H9 (cell line): ENCODE measurements around the gene TPM2. TPM values are rescaled to one million over a fixed set of nuclear protein-coding genes. Genes with fewer than 3 reads are reported as not detected.

Experiments
- DNase-seq: peaks from one replicate; pipeline ENCODE4 v3.0.0-alpha.2; 2017
- H2AFZ ChIP-seq: one replicate; pipeline ENCODE4 v1.6.1; 2013; ENCODE audit warnings: mild to moderate bottlenecking, low read length, control low read depth, moderate library complexity
- H2AK5ac ChIP-seq: 2 replicates; pipeline ENCODE4 v1.6.1; 2013; ENCODE audit warnings: low read length, control low read depth, mixed read lengths; ENCODE audit not compliant: insufficient read length
- H2BK120ac ChIP-seq: one replicate; pipeline ENCODE4 v1.6.1; 2013; ENCODE audit warnings: low read depth, mild to moderate bottlenecking, low read length, control low read depth, inconsistent platforms; ENCODE audit not compliant: poor library complexity, severe bottlenecking
- H2BK12ac ChIP-seq: 2 replicates; pipeline ENCODE4 v1.6.1; 2013; ENCODE audit warnings: low read length, control low read depth, mixed read lengths, low read depth; ENCODE audit not compliant: insufficient read length
- H2BK15ac ChIP-seq: 2 replicates; pipeline ENCODE4 v1.6.1; 2013; ENCODE audit warnings: low read depth, low read length, control low read depth
- H2BK20ac ChIP-seq: one replicate; pipeline ENCODE4 v1.6.1; 2013; ENCODE audit warnings: low read depth, mild to moderate bottlenecking, low read length, control low read depth, inconsistent platforms; ENCODE audit not compliant: poor library complexity, severe bottlenecking
- H2BK5ac ChIP-seq: 2 replicates; pipeline ENCODE4 v1.6.1; 2013; ENCODE audit warnings: low read length, control low read depth, mixed read lengths; ENCODE audit not compliant: insufficient read length
- H3K14ac ChIP-seq: 2 replicates; pipeline ENCODE4 v1.6.1; 2013; ENCODE audit warnings: low read length, control low read depth; ENCODE audit not compliant: insufficient read depth
- H3K18ac ChIP-seq: 2 replicates; pipeline ENCODE4 v1.6.1; 2013; ENCODE audit warnings: low read depth, mild to moderate bottlenecking, mixed read lengths, low read length, control low read depth; ENCODE audit not compliant: insufficient read length
- H3K23ac ChIP-seq: 2 replicates; pipeline ENCODE4 v1.6.1; 2013; ENCODE audit warnings: low read length, control low read depth, mixed read lengths, low read depth; ENCODE audit not compliant: insufficient read length
- H3K23me2 ChIP-seq: 2 replicates; pipeline ENCODE4 v1.6.1; 2013; ENCODE audit warnings: low read depth, mild to moderate bottlenecking, mixed read lengths, low read length, control low read depth; ENCODE audit not compliant: insufficient read length, poor library complexity, severe bottlenecking
- H3K27ac ChIP-seq: 2 replicates; pipeline ENCODE4 v1.5.1; 2013; ENCODE audit warnings: low read length, control low read depth, mixed read lengths, low read depth; ENCODE audit not compliant: insufficient read length
- H3K27me3 ChIP-seq: 2 replicates; pipeline ENCODE4 v1.6.1; 2013; ENCODE audit warnings: low read length, control low read depth, inconsistent platforms; ENCODE audit not compliant: insufficient read depth
- H3K4ac ChIP-seq: 2 replicates; pipeline ENCODE4 v1.6.1; 2013; ENCODE audit warnings: low read depth, mild to moderate bottlenecking, control low read depth, inconsistent platforms, low read length, moderate library complexity
- H3K4me1 ChIP-seq: 2 replicates; pipeline ENCODE4 v1.6.1; 2013; ENCODE audit warnings: low read length, control low read depth, inconsistent platforms; ENCODE audit not compliant: insufficient read depth
- H3K4me2 ChIP-seq: 2 replicates; pipeline ENCODE4 v1.6.1; 2013; ENCODE audit warnings: low read length, control low read depth, mixed read lengths; ENCODE audit not compliant: insufficient read length, insufficient read depth
- H3K56ac ChIP-seq: 2 replicates; pipeline ENCODE4 v1.6.1; 2013; ENCODE audit warnings: low read depth, mild to moderate bottlenecking, mixed read lengths, low read length, control low read depth; ENCODE audit not compliant: insufficient read length
- H3K79me1 ChIP-seq: 2 replicates; pipeline ENCODE4 v1.6.1; 2013; ENCODE audit warnings: low read depth, mild to moderate bottlenecking, moderate library complexity, low read length, control low read depth, inconsistent platforms; ENCODE audit not compliant: insufficient read depth, poor library complexity, severe bottlenecking
- H3K79me2 ChIP-seq: 2 replicates; pipeline ENCODE4 v1.6.1; 2013; ENCODE audit warnings: low read length, control low read depth, inconsistent platforms; ENCODE audit not compliant: insufficient read depth
- H3K9ac ChIP-seq: 2 replicates; pipeline ENCODE4 v1.6.1; 2013; ENCODE audit warnings: low read length, control low read depth, mixed read lengths; ENCODE audit not compliant: insufficient read length; ENCODE audit errors: extremely low read depth
- H3K9me3 ChIP-seq: one replicate; pipeline ENCODE4 v1.6.1; 2013; ENCODE audit warnings: low read depth, low read length, inconsistent platforms; ENCODE audit not compliant: control insufficient read depth
- H3T11ph ChIP-seq: one replicate; pipeline ENCODE4 v1.6.1; 2013; ENCODE audit warnings: mild to moderate bottlenecking, low read length, control low read depth, inconsistent platforms
- H4K20me1 ChIP-seq: one replicate; pipeline ENCODE4 v1.6.1; 2013; ENCODE audit not compliant: control insufficient read depth, insufficient read length, insufficient read depth
- H4K5ac ChIP-seq: 2 replicates; pipeline ENCODE4 v1.6.1; 2013; ENCODE audit warnings: low read depth, mild to moderate bottlenecking, mixed read lengths, low read length, control low read depth; ENCODE audit not compliant: insufficient read length
- H4K8ac ChIP-seq: replicated peaks from 2 replicates; pipeline ENCODE4 v1.6.1; 2013; ENCODE audit warnings: low read length, control low read depth, mixed read lengths, low read depth; ENCODE audit not compliant: insufficient read length
- H4K91ac ChIP-seq: 2 replicates; pipeline ENCODE4 v1.6.1; 2013; ENCODE audit warnings: low read depth, mild to moderate bottlenecking, moderate library complexity, mixed read lengths, low read length, control low read depth; ENCODE audit not compliant: insufficient read length
- H3K27ac Mint-ChIP-seq, 3 experiments: 2 replicates in 2 of 3; 3 replicates in 1 of 3; pipeline ENCODE4 v1.8.0; 2020 to 2021; ENCODE audit warnings: mixed read lengths in 3 of 3, mild to moderate bottlenecking in 1 of 3, moderate library complexity in 1 of 3
- H3K27me3 Mint-ChIP-seq: 2 replicates; pipeline ENCODE4 v1.8.0; 2021; ENCODE audit warnings: low read depth, mild to moderate bottlenecking, moderate library complexity, mixed read lengths
- H3K36me3 Mint-ChIP-seq, 3 experiments: 2 replicates in 2 of 3; 3 replicates in 1 of 3; pipeline ENCODE4 v1.8.0; 2020 to 2021; ENCODE audit warnings: low read depth in 3 of 3, mixed read lengths in 3 of 3; ENCODE audit not compliant: insufficient read depth in 1 of 3
- H3K4me1 Mint-ChIP-seq, 2 experiments: 2 replicates each; pipeline ENCODE4 v1.8.0; 2020; ENCODE audit warnings: mixed read lengths in 2 of 2
- H3K4me3 Mint-ChIP-seq, 2 experiments: 2 replicates in 1 of 2; 3 replicates in 1 of 2; pipeline ENCODE4 v1.8.0; 2020 to 2021; ENCODE audit warnings: mild to moderate bottlenecking in 2 of 2, mixed read lengths in 2 of 2, moderate library complexity in 1 of 2
- H3K9me3 Mint-ChIP-seq, 2 experiments: 2 replicates in 1 of 2; 3 replicates in 1 of 2; pipeline ENCODE4 v1.8.0; 2020; ENCODE audit warnings: mild to moderate bottlenecking in 2 of 2, mixed read lengths in 2 of 2, moderate library complexity in 1 of 2
- CTCF ChIP-seq: fragments of 200-600 bp; sonication (generic); conservative IDR thresholded peaks from 3 replicates; pipeline ENCODE4 v1.8.0; 2021; ENCODE audit warnings: antibody characterized with exemption, mild to moderate bottlenecking
- microRNA-seq: library from miRNA; unstranded; fragments of <30 nt; microRNA quantifications from one replicate; pipeline ENCODE4, GENCODE V29; 2020; ENCODE audit warnings: borderline microRNAs expressed
- total RNA-seq: library from RNA; stranded (reverse); gene quantifications from 2 replicates; pipeline ENCODE4 v1.2.1, GENCODE V29; 2021

The TPM2 gene
- total RNA-seq, 1 experiment from 2014 or later = 225 TPM

- peaks cover 10% of the 10 kb centered on the region for H3K27me3 Mint-ChIP-seq
- H3K4me1 ChIP-seq = no peaks in the 10 kb centered on the region
- no peak overlapping the region for H4K91ac ChIP-seq
- no peak for DNase-seq
- H4K8ac ChIP-seq = no peak overlapping the region
- no peaks in the 10 kb centered on the region for H4K20me1 ChIP-seq
- no peaks in the 10 kb centered on the region for H3K9me3 ChIP-seq
- H3K23me2 ChIP-seq = no peaks in the 10 kb centered on the region
- H2AK5ac ChIP-seq = no peak overlapping the region
- no peak overlapping the region for H2BK20ac ChIP-seq
- peaks cover 0 to 7% of the 10 kb centered on the region in 2 experiments; a peak in 3 of 5 replicates for H3K9me3 Mint-ChIP-seq
- no peak overlapping the region for H3K27ac ChIP-seq
- peak overlapping the region in 2 of 3 experiments; percentile 3 to 78; a peak in 1 of 7 replicates for H3K27ac Mint-ChIP-seq
- H3K18ac ChIP-seq = no peak overlapping the region
- H3T11ph ChIP-seq = no peak overlapping the region
- TF ChIP-seq CTCF = no peak
- H3K23ac ChIP-seq = no peak overlapping the region
- H3K36me3 Mint-ChIP-seq = peaks cover 3 to 6% (median 5%) of the 10 kb centered on the region in 3 experiments
- no peak overlapping the region for H3K4me3 Mint-ChIP-seq
- H3K9ac ChIP-seq = no peak overlapping the region
- no peak overlapping the region for H3K56ac ChIP-seq
- no peak overlapping the region for H3K4me2 ChIP-seq
- H4K5ac ChIP-seq = no peak overlapping the region
- H2BK120ac ChIP-seq = no peak overlapping the region
- no peaks in the 10 kb centered on the region for H3K79me1 ChIP-seq
- no peak overlapping the region for H3K14ac ChIP-seq
- H3K27me3 ChIP-seq = no peaks in the 10 kb centered on the region
- no peak overlapping the region for H2BK15ac ChIP-seq
- no peak overlapping the region for H2BK5ac ChIP-seq
- no peaks in the 10 kb centered on the region for H3K4me1 Mint-ChIP-seq
- H3K79me2 ChIP-seq = no peaks in the 10 kb centered on the region
- no peak overlapping the region for H2BK12ac ChIP-seq
- H2AFZ ChIP-seq = no peak overlapping the region
- no peak overlapping the region for H3K4ac ChIP-seq
Observed at GRCh38 chr9:35635730-35636129, 54.0 kb downstream of the TPM2 start.

Small RNAs within 50 kb of the gene (microRNA-seq; reads per million reads assigned to microRNA genes)
- gene MIR6852 (not detected), gene MIR6853 (not detected)

Other genes with a start within 250 kb of the TPM2 start
- gene RUSC2, start 199.8 kb downstream of the TPM2 start, total RNA-seq = 5.8 and 6.3 TPM in 2 replicates
- gene TESK1, start 84.7 kb downstream of the TPM2 start, total RNA-seq = 28.1 and 28.6 TPM in 2 replicates
- gene CD72, start 71.5 kb downstream of the TPM2 start, total RNA-seq = 3.3 and 3.9 TPM in 2 replicates
- 1.3 and 1.6 TPM in 2 replicates for gene SIT1, start 39.0 kb downstream of the TPM2 start, total RNA-seq
- gene RMRP, start 31.9 kb downstream of the TPM2 start, total RNA-seq = 18,417 and 20,652 TPM in 2 replicates
- gene CCDC107, start 31.6 kb downstream of the TPM2 start, total RNA-seq = 11.3 and 12.0 TPM in 2 replicates
- 21.6 and 24.4 TPM in 2 replicates for gene ARHGEF39, start 24.7 kb downstream of the TPM2 start, total RNA-seq
- 0.94 and 1.9 TPM in 2 replicates for gene CA9, start 16.0 kb downstream of the TPM2 start, total RNA-seq
- gene TLN1, start 42.3 kb upstream of the TPM2 start, total RNA-seq = 102 and 103 TPM in 2 replicates
- 26.9 and 27.3 TPM in 2 replicates for gene CREB3, start 42.7 kb upstream of the TPM2 start, total RNA-seq
- 90.7 and 103 TPM in 2 replicates for gene GBA2, start 59.3 kb upstream of the TPM2 start, total RNA-seq
- gene RGP1, start 59.4 kb upstream of the TPM2 start, total RNA-seq = 23.5 and 25.7 TPM in 2 replicates
- gene MSMP, start 64.4 kb upstream of the TPM2 start, total RNA-seq = 0.83 and 0.97 TPM in 2 replicates
- 12.2 and 12.5 TPM in 2 replicates for gene NPR2, start 101.7 kb upstream of the TPM2 start, total RNA-seq
- 0.46 and 0.50 TPM in 2 replicates for gene SPAG8, start 122.3 kb upstream of the TPM2 start, total RNA-seq
- gene HINT2, start 125.1 kb upstream of the TPM2 start, total RNA-seq = 30.9 and 35.9 TPM in 2 replicates
- not detected in 2 replicates for gene FAM221B, start 138.8 kb upstream of the TPM2 start, total RNA-seq
- gene TMEM8B, start 139.3 kb upstream of the TPM2 start, total RNA-seq = 7.9 and 9.3 TPM in 2 replicates
- not detected in 2 replicates for gene OR13J1, start 180.5 kb upstream of the TPM2 start, total RNA-seq
- gene HRCT1, start 216.3 kb upstream of the TPM2 start, total RNA-seq = not detected in 2 replicates
- gene SPAAR, start 219.6 kb upstream of the TPM2 start, total RNA-seq = 0.26 TPM in 1 of 2 replicates, not detected in the other